Natural killer cell (primary cell): ENCODE measurements around the gene TEX52. TPM values are rescaled to one million over a fixed set of nuclear protein-coding genes. Genes with fewer than 3 reads are reported as not detected.
"Not testable (repeated sequence)": the region's sequence is repeated elsewhere in the genome, so short reads cannot be mapped to it uniquely, and the experiment has no call there.

Experiments
- ATAC-seq, 3 donors: fragments of 150-1000 bp in 2 of 3; fragments of 200-7000 bp in 1 of 3; cut with Tn5 transposase; 1 replicate in 1 of 3; 2 replicates in 2 of 3; pipeline ENCODE4 v1.10.0; 2021; ENCODE audit warnings: mild to moderate bottlenecking in 2 of 3, moderate library complexity in 2 of 3
- DNase-seq, 2 donors: peaks; one replicate each; pipeline versions ENCODE4 v3.0.0 to v3.0.0-alpha.2; 2013 to 2021; ENCODE audit warnings: mixed read lengths in 1 of 2
- H3K27ac ChIP-seq: one replicate; pipeline ENCODE4 v1.5.1; 2013; ENCODE audit warnings: mild to moderate bottlenecking, low read length
- H3K27me3 ChIP-seq: one replicate; pipeline ENCODE4 v1.6.1; 2013; ENCODE audit warnings: low read length; ENCODE audit not compliant: control insufficient read depth, insufficient read depth
- H3K36me3 ChIP-seq: one replicate; pipeline ENCODE4 v1.6.1; 2013; ENCODE audit warnings: low read length; ENCODE audit not compliant: control insufficient read depth, insufficient read depth
- H3K4me1 ChIP-seq: one replicate; pipeline ENCODE4 v1.6.1; 2013; ENCODE audit warnings: low read length; ENCODE audit not compliant: control insufficient read depth, insufficient read depth
- H3K4me3 ChIP-seq: one replicate; pipeline ENCODE4 v1.5.1; 2013; ENCODE audit warnings: low read length
- H3K9me3 ChIP-seq: one replicate; pipeline ENCODE4 v1.6.1; 2013; ENCODE audit warnings: low read length; ENCODE audit not compliant: control insufficient read depth, insufficient read depth
- H3K27ac Mint-ChIP-seq, 2 donors: one replicate each; pipeline ENCODE4 v1.8.0; 2022; ENCODE audit warnings: mild to moderate bottlenecking in 2 of 2, mixed read lengths in 2 of 2, moderate library complexity in 1 of 2
- H3K27me3 Mint-ChIP-seq, 2 donors: one replicate each; pipeline ENCODE4 v1.8.0; 2022; ENCODE audit warnings: low read depth in 2 of 2, mixed read lengths in 2 of 2
- H3K36me3 Mint-ChIP-seq: one replicate; pipeline ENCODE4 v1.8.0; 2022; ENCODE audit warnings: mixed read lengths
- H3K4me1 Mint-ChIP-seq, 2 donors: one replicate each; pipeline ENCODE4 v1.8.0; 2022; ENCODE audit warnings: mixed read lengths in 2 of 2
- H3K4me3 Mint-ChIP-seq: one replicate; pipeline ENCODE4 v1.8.0; 2022; ENCODE audit warnings: mild to moderate bottlenecking, moderate library complexity, mixed read lengths
- H3K9me3 Mint-ChIP-seq, 2 donors: one replicate each; pipeline ENCODE4 v1.8.0; 2022; ENCODE audit warnings: mixed read lengths in 2 of 2
- WGBS: methylation state at CpG from one replicate; pipeline ENCODE4 v1.1.7; 2013; ENCODE audit warnings: missing lambda C conversion rate; ENCODE audit not compliant: insufficient coverage; 5-methylcytosine and 5-hydroxymethylcytosine counted together
- intact Hi-C: fragments of 100-400 bp; cut with micrococcal nuclease; formaldehyde crosslinking; loops from one replicate; pipeline ENCODE4 v1.14.2; 2022
- total RNA-seq, 4 donors: library from RNA; stranded (reverse); fragments of 120-200 nt in 1 of 4; gene quantifications; one replicate each; pipeline versions ENCODE4 v1.2.3 to v1.2.4, GENCODE V29; 2013 to 2022
- TF ChIP-seq, protein P1 (sequence below): fragments of 200-600 bp; IDR thresholded peaks from one replicate; pipeline ENCODE4 v1.8.0; 2022; ENCODE audit warnings: antibody characterized with exemption

The TEX52 gene
- total RNA-seq, 3 donors from 2014 or later (not counting 1 experiment from before 2014, with no cell fraction given): not detected

- 57% methylated on average over 16 of the region's 16 CpGs for WGBS
- Histone ChIP-seq H3K9me3 (no peaks in the 10 kb centered on the region), H3K36me3 (no peaks in the 10 kb centered on the region), H3K4me1 (peaks cover 18% of the 10 kb centered on the region), H3K4me3 (peak overlapping the region; percentile 94), H3K27me3 (no peaks in the 10 kb centered on the region), H3K27ac (no peak overlapping the region)
- Mint-ChIP-seq H3K36me3 (no peaks in the 10 kb centered on the region), H3K4me1 (peaks cover 21 to 27% of the 10 kb centered on the region in 2 donors), H3K9me3 (no peaks in the 10 kb centered on the region), H3K27ac (peak overlapping the region; percentile 95 to 98), H3K27me3 (no peaks in the 10 kb centered on the region), H3K4me3 (peak overlapping the region; percentile 98)
- intact Hi-C loops: loop anchor here (1.0 to 2.0 kb wide), 2 partner anchors 13 to 66 kb away; partner anchors contain the start of genes ITFG2 and TULP3
- TF ChIP-seq, protein P1, sequence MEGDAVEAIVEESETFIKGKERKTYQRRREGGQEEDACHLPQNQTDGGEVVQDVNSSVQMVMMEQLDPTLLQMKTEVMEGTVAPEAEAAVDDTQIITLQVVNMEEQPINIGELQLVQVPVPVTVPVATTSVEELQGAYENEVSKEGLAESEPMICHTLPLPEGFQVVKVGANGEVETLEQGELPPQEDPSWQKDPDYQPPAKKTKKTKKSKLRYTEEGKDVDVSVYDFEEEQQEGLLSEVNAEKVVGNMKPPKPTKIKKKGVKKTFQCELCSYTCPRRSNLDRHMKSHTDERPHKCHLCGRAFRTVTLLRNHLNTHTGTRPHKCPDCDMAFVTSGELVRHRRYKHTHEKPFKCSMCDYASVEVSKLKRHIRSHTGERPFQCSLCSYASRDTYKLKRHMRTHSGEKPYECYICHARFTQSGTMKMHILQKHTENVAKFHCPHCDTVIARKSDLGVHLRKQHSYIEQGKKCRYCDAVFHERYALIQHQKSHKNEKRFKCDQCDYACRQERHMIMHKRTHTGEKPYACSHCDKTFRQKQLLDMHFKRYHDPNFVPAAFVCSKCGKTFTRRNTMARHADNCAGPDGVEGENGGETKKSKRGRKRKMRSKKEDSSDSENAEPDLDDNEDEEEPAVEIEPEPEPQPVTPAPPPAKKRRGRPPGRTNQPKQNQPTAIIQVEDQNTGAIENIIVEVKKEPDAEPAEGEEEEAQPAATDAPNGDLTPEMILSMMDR: no peak
- ATAC-seq (no peak), DNase-seq (peak in 1 of 2 donors; percentile 18)
Observed at GRCh38 chr12:2877953-2878732, 21.3 kb upstream of the TEX52 start.

GRCh38 chr12:2877047-2877952, 20.5 kb upstream of the TEX52 start, which contains the start of the genes FOXM1 and RHNO1:
Gene FOXM1, minus strand, starts transcription at chr12:2877174. Its CDS starts 2,696 bp downstream, at chr12:2874478.
Gene RHNO1, plus strand, starts transcription at chr12:2877223. Its CDS starts 8,144 bp downstream, at chr12:2885367.
- intact Hi-C loops: loop anchor here (1.0 to 2.0 kb wide), 2 partner anchors 14 to 65 kb away; partner anchors contain the start of genes ITFG2 and TULP3
- Mint-ChIP-seq H3K27me3 (no peaks in the 10 kb centered on the region), H3K4me1 (peaks cover 21 to 27% of the 10 kb centered on the region in 2 donors), H3K36me3 (no peaks in the 10 kb centered on the region), H3K4me3 (peak within 1 kb of the TSS; percentile 98), H3K27ac (peak within 1 kb of the TSS; percentile 95 to 98), H3K9me3 (no peaks in the 10 kb centered on the region)
- H3K36me3 ChIP-seq: no peaks in the 10 kb centered on the region
- peak; percentile 85 to 91 (median 88) for ATAC-seq
- H3K27ac ChIP-seq: peak within 1 kb of the TSS; percentile 91
- no peaks in the 10 kb centered on the region for H3K9me3 ChIP-seq
- DNase-seq: peak; percentile 91 to 93
- WGBS: under 1% methylated on average over 70 of the region's 70 CpGs
- TF ChIP-seq, protein P1: no peak
- no peaks in the 10 kb centered on the region for H3K27me3 ChIP-seq
- peaks cover 18% of the 10 kb centered on the region for H3K4me1 ChIP-seq
- peak within 1 kb of the TSS; percentile 94 for H3K4me3 ChIP-seq

DNA sequence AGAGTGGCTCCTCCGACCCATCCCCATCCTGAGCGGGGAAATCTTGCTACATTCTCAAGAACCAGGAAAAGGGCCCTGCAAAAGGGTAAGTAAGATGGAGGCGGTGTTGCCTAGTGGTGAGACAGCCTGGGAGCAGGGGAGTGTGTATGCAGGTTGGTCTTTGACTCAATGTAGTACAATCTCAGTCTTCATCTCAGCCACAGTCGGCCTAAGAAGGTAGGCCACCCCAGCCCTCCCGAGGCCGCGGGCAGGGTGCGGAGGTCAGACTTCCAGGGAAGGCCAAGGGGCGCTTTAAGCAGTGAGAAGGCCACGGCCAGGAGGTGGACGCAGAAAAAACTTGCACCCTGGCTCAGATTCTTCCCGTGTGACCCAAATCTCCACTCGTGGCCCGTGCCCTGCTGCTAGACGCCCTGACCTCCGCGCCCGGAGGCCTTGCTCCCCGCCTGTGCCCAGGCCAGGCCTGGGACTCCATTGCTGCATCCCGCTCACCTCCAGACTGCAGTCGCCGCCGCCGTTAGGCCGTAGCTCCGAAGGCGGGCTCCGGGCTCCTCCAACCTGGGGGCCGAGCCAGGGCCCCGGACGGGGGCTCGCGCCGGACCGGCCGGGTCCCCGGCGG, 19.7 kb upstream of the TEX52 start:
- H3K4me1 Mint-ChIP-seq: peaks cover 21 to 27% of the 10 kb centered on the region in 2 donors

GRCh38 chr12:2868986-2869632, 12.3 kb upstream of the TEX52 start:
- H3K27me3 Mint-ChIP-seq, H3K27ac Mint-ChIP-seq, H3K36me3 ChIP-seq, H3K27me3 ChIP-seq, DNase-seq, H3K9me3 Mint-ChIP-seq, ATAC-seq, H3K4me3 ChIP-seq, H3K9me3 ChIP-seq, H3K4me3 Mint-ChIP-seq, H3K27ac ChIP-seq, H3K36me3 Mint-ChIP-seq, H3K4me1 ChIP-seq, H3K4me1 Mint-ChIP-seq, intact Hi-C loops: not testable (repeated sequence)
- 94% methylated on average over 9 of the region's 9 CpGs for WGBS

More for the DNA sequence above, 19.7 kb upstream of the TEX52 start:
- ATAC-seq (peak; percentile 41 to 62 (median 61)), DNase-seq (peak in 1 of 2 donors; percentile 31)
- TF ChIP-seq, protein P1: no peak
- Histone ChIP-seq H3K4me3 (peak overlapping the region; percentile 40), H3K4me1 (peaks cover 18% of the 10 kb centered on the region), H3K27me3 (no peaks in the 10 kb centered on the region), H3K27ac (no peak overlapping the region), H3K9me3 (no peaks in the 10 kb centered on the region), H3K36me3 (no peaks in the 10 kb centered on the region)
- Mint-ChIP-seq H3K4me3 (peak overlapping the region; percentile 88), H3K27ac (peak overlapping the region; percentile 95 to 98), H3K9me3 (no peaks in the 10 kb centered on the region), H3K27me3 (no peaks in the 10 kb centered on the region), H3K36me3 (no peaks in the 10 kb centered on the region)
- intact Hi-C loops: loop anchor here (1.0 to 2.0 kb wide), 2 partner anchors 14 to 64 kb away; partner anchors contain the start of genes ITFG2 and TULP3
- 8% methylated on average over 38 of the region's 38 CpGs for WGBS
